PC-3 (cell line): ENCODE measurements around the gene ASIP. TPM values are rescaled to one million over a fixed set of nuclear protein-coding genes. Genes with fewer than 3 reads are reported as not detected.

ENCODE experiments used
- ATAC-seq: fragments of 200-7000 bp; cut with Tn5 transposase; 2 replicates; pipeline ENCODE4 v1.9.1; 2020; ENCODE audit warnings: mild to moderate bottlenecking, moderate library complexity
- BruUV-seq: library from RNA; stranded (reverse); fragments of 400-500 nt; replicated peaks from 2 replicates; lab custom pipeline; 2021; lab: Mats Ljungman, UMichigan
- CTCF ChIA-PET: fragments of 300-600 bp; sonication (Branson Sonifier 250); formaldehyde crosslinking; loops from one replicate; lab custom pipeline; 2022; ENCODE audit warnings: antibody characterized with exemption; lab: Charles Lee
- POLR2A ChIA-PET: fragments of 300-600 bp; sonication (Branson Sonifier 250); formaldehyde crosslinking; loops from one replicate; lab custom pipeline; 2022; ENCODE audit warnings: antibody characterized with exemption; ENCODE audit not compliant: unreplicated experiment; lab: Charles Lee
- DNase-seq: peaks from one replicate; pipeline ENCODE4 v3.0.0-alpha.2; 2015
- H2AFZ ChIP-seq: fragments of 300-600 bp; sonication (generic); 2 replicates; pipeline ENCODE4 v1.6.0; 2016; ENCODE audit warnings: antibody characterized with exemption, low read length
- H3F3A ChIP-seq: fragments of 300-600 bp; sonication (generic); one replicate; pipeline ENCODE4 v1.6.0; 2017; ENCODE audit warnings: antibody characterized with exemption, low read length, control low read depth, mild to moderate bottlenecking; ENCODE audit not compliant: unreplicated experiment
- H3K27ac ChIP-seq: fragments of 300-600 bp; sonication (generic); 2 replicates; pipeline ENCODE4 v1.5.1; 2016; ENCODE audit warnings: mild to moderate bottlenecking, low read length
- H3K27me3 ChIP-seq: fragments of 300-600 bp; sonication (generic); 2 replicates; pipeline ENCODE4 v1.6.1; 2016; ENCODE audit warnings: low read length, mixed read lengths
- H3K36me3 ChIP-seq: fragments of 300-600 bp; sonication (generic); 2 replicates; pipeline ENCODE4 v1.6.1; 2016; ENCODE audit warnings: low read depth, mixed run types, low read length, mixed read lengths
- H3K4me1 ChIP-seq: fragments of 300-600 bp; sonication (generic); 2 replicates; pipeline ENCODE4 v1.5.1; 2016; ENCODE audit warnings: low read length; ENCODE audit not compliant: insufficient read depth
- H3K4me2 ChIP-seq: fragments of 300-600 bp; sonication (generic); 2 replicates; pipeline ENCODE4 v1.6.0; 2016; ENCODE audit warnings: low read length
- H3K4me3 ChIP-seq: fragments of 300-600 bp; sonication (generic); 2 replicates; pipeline ENCODE4 v1.5.1; 2016; ENCODE audit warnings: mild to moderate bottlenecking, low read length, mixed read lengths
- H3K79me2 ChIP-seq: fragments of 300-600 bp; sonication (generic); 2 replicates; pipeline ENCODE4 v1.6.1; 2017; ENCODE audit warnings: low read length, mixed read lengths
- H3K9ac ChIP-seq: fragments of 300-600 bp; sonication (generic); 2 replicates; pipeline ENCODE4 v1.6.0; 2016; ENCODE audit warnings: mild to moderate bottlenecking, low read length
- H3K9me2 ChIP-seq: fragments of 300-600 bp; sonication (generic); replicated peaks from 2 replicates; pipeline ENCODE4 v1.6.1; 2016; ENCODE audit warnings: mixed run types, low read length, mixed read lengths
- H3K9me3 ChIP-seq: fragments of 300-600 bp; sonication (generic); 2 replicates; pipeline ENCODE4 v1.6.1; 2016; ENCODE audit warnings: low read length, mixed read lengths
- H4K20me1 ChIP-seq: fragments of 300-600 bp; sonication (generic); 2 replicates; pipeline ENCODE4 v1.6.1; 2016; ENCODE audit warnings: low read length, mixed read lengths
- CTCF ChIP-seq: fragments of 300-600 bp; sonication (generic); conservative IDR thresholded peaks from 2 replicates; pipeline ENCODE4 v1.5.1; 2017; ENCODE audit warnings: antibody characterized with exemption, low read depth, mild to moderate bottlenecking, low read length
- EZH2 ChIP-seq: fragments of 300-600 bp; sonication (generic); IDR thresholded peaks from one replicate; pipeline ENCODE4 v1.6.1; 2017; ENCODE audit warnings: antibody characterized with exemption, mild to moderate bottlenecking, low read length; ENCODE audit not compliant: unreplicated experiment
- EZH2phosphoT487 ChIP-seq: fragments of 300-600 bp; sonication (generic); IDR thresholded peaks from 2 replicates; pipeline ENCODE4 v1.6.1; 2018; ENCODE audit warnings: mild to moderate bottlenecking, antibody characterized with exemption, low read length, borderline replicate concordance
- intact Hi-C: fragments of 100-400 bp; cut with micrococcal nuclease; formaldehyde crosslinking; loops from 2 replicates; pipeline ENCODE4 v1.9.0; 2023
- total RNA-seq: library from RNA; depleted of rRNA; stranded (reverse); fragments of >200 nt; gene quantifications from 2 replicates; pipeline ENCODE4 v1.2.3, GENCODE V29; 2014

Gene ASIP
- total RNA-seq, 1 experiment from 2014 or later, result not detected

GRCh38 chr20:34213213-34213612, 28.0 kb upstream of the ASIP start:
- ATAC-seq (no peak), DNase-seq (no peak)
- H4K20me1 ChIP-seq, result no peaks in the 10 kb centered on the region
- H3K9me3 ChIP-seq, result peaks cover 8% of the 10 kb centered on the region
- no peaks in the 10 kb centered on the region for H3K79me2 ChIP-seq
- intact Hi-C loops, result no loop called here
- H3K9me2 ChIP-seq, result no peaks in the 10 kb centered on the region
- TF ChIP-seq EZH2, result no peak
- TF ChIP-seq EZH2phosphoT487, result no peak
- no peak for TF ChIP-seq CTCF
- CTCF ChIA-PET, result no interaction called here
- H3K4me3 ChIP-seq, result no peak overlapping the region
- peaks cover 6% of the 10 kb centered on the region for H3K4me1 ChIP-seq
- no peak overlapping the region for H3K4me2 ChIP-seq
- no peaks in the 10 kb centered on the region for H3F3A ChIP-seq
- H2AFZ ChIP-seq, result no peak overlapping the region
- H3K27ac ChIP-seq, result no peak overlapping the region
- BruUV-seq, result no TSS peak
- no peak overlapping the region for H3K9ac ChIP-seq
- H3K36me3 ChIP-seq, result peaks cover 5% of the 10 kb centered on the region; the same call in 1 of the 2 replicates
- no peaks in the 10 kb centered on the region for H3K27me3 ChIP-seq
- POLR2A ChIA-PET, result no interaction called here

GRCh38 chr20:34215711-34216381, 25.4 kb upstream of the ASIP start:
- CTCF ChIA-PET, result no interaction called here
- DNase-seq, result peak; percentile 80

More at GRCh38 chr20:34215711-34216381, 25.4 kb upstream of the ASIP start:
- Histone ChIP-seq H3K27ac (no peak overlapping the region), H3K4me2 (peak overlapping the region; percentile 88), H3K4me3 (peak overlapping the region; percentile 63), H3K36me3 (peaks cover 5% of the 10 kb centered on the region; the same call in 1 of the 2 replicates), H3K9me3 (peaks cover 8% of the 10 kb centered on the region), H3K27me3 (no peaks in the 10 kb centered on the region), H3F3A (no peaks in the 10 kb centered on the region), H3K9ac (peak overlapping the region; percentile 38), H2AFZ (peak overlapping the region; percentile 90), H4K20me1 (no peaks in the 10 kb centered on the region), H3K9me2 (no peaks in the 10 kb centered on the region), H3K4me1 (peaks cover 9% of the 10 kb centered on the region), H3K79me2 (no peaks in the 10 kb centered on the region)
- TF ChIP-seq CTCF (no peak), EZH2 (no peak), EZH2phosphoT487 (no peak)
- no TSS peak for BruUV-seq
- ATAC-seq, result peak; percentile 94
- intact Hi-C loops, result no loop called here
- POLR2A ChIA-PET, result no interaction called here
